Neuronal stem cell (in vitro differentiated cells): ENCODE measurements around the gene ATXN7. TPM values are rescaled to one million over a fixed set of nuclear protein-coding genes. Genes with fewer than 3 reads are reported as not detected.

ENCODE experiments used
- DNase-seq: peaks from one replicate; pipeline ENCODE4 v3.0.0-alpha.2; 2013; ENCODE audit warnings: low spot score
- H2AFZ ChIP-seq: one replicate; pipeline ENCODE4 v1.6.1; 2013; ENCODE audit warnings: mild to moderate bottlenecking, low read length, inconsistent platforms
- H2AK5ac ChIP-seq: 2 replicates; pipeline ENCODE4 v1.6.1; 2013; ENCODE audit warnings: low read depth, mild to moderate bottlenecking, inconsistent platforms, low read length, moderate library complexity, mixed read lengths
- H2BK120ac ChIP-seq: 2 replicates; pipeline ENCODE4 v1.6.1; 2013; ENCODE audit warnings: low read depth, mild to moderate bottlenecking, inconsistent platforms, low read length, moderate library complexity, mixed read lengths
- H2BK12ac ChIP-seq: one replicate; pipeline ENCODE4 v1.6.1; 2013; ENCODE audit warnings: low read length, inconsistent platforms
- H2BK15ac ChIP-seq: 2 replicates; pipeline ENCODE4 v1.6.1; 2013; ENCODE audit warnings: mild to moderate bottlenecking, low read length, inconsistent platforms, mixed read lengths
- H2BK5ac ChIP-seq: one replicate; pipeline ENCODE4 v1.6.1; 2013; ENCODE audit warnings: inconsistent platforms, mild to moderate bottlenecking, low read length, moderate library complexity
- H3K14ac ChIP-seq: one replicate; pipeline ENCODE4 v1.6.1; 2013; ENCODE audit warnings: low read length, inconsistent platforms
- H3K18ac ChIP-seq: 2 replicates; pipeline ENCODE4 v1.6.1; 2013; ENCODE audit warnings: low read length, inconsistent platforms
- H3K23ac ChIP-seq: 2 replicates; pipeline ENCODE4 v1.6.1; 2013; ENCODE audit warnings: low read depth, mild to moderate bottlenecking, mixed read lengths, low read length, inconsistent platforms; ENCODE audit not compliant: poor library complexity
- H3K27ac ChIP-seq: replicated peaks from 3 replicates; pipeline ENCODE4 v1.5.1; 2013; ENCODE audit warnings: low read length, inconsistent platforms
- H3K27me3 ChIP-seq, 3 experiments: 2 replicates each; pipeline ENCODE4 v1.6.1; 2013; ENCODE audit warnings: low read length in 3 of 3, mild to moderate bottlenecking in 2 of 3, inconsistent platforms in 1 of 3, low read depth in 1 of 3, mixed read lengths in 1 of 3, moderate library complexity in 1 of 3; ENCODE audit not compliant: control insufficient read depth in 3 of 3, insufficient read depth in 3 of 3
- H3K36me3 ChIP-seq, 2 donors: replicated peaks in 1 of 2; 2 replicates each; pipeline ENCODE4 v1.6.1; 2013; ENCODE audit warnings: low read length in 2 of 2; ENCODE audit not compliant: control insufficient read depth in 2 of 2, insufficient read depth in 2 of 2
- H3K4ac ChIP-seq: 2 replicates; pipeline ENCODE4 v1.6.1; 2013; ENCODE audit warnings: inconsistent platforms, mild to moderate bottlenecking, low read length, moderate library complexity
- H3K4me1 ChIP-seq, 2 donors: 1 replicate in 1 of 2; 2 replicates in 1 of 2; pipeline ENCODE4 v1.6.1; 2013; ENCODE audit warnings: low read length in 2 of 2, low read depth in 1 of 2; ENCODE audit not compliant: control insufficient read depth in 2 of 2, insufficient read depth in 1 of 2
- H3K4me2 ChIP-seq: one replicate; pipeline ENCODE4 v1.6.1; 2013; ENCODE audit warnings: mild to moderate bottlenecking, low read length, inconsistent platforms; ENCODE audit not compliant: insufficient read depth, poor library complexity, severe bottlenecking
- H3K4me3 ChIP-seq, 2 donors: 2 replicates each; pipeline ENCODE4 v1.5.1; 2013; ENCODE audit warnings: low read length in 2 of 2, mild to moderate bottlenecking in 2 of 2, inconsistent platforms in 1 of 2, moderate library complexity in 1 of 2
- H3K79me1 ChIP-seq: one replicate; pipeline ENCODE4 v1.6.1; 2013; ENCODE audit warnings: low read depth, mild to moderate bottlenecking, inconsistent platforms, low read length, moderate library complexity
- H3K9ac ChIP-seq: one replicate; pipeline ENCODE4 v1.6.1; 2013; ENCODE audit warnings: mild to moderate bottlenecking, low read depth, low read length, inconsistent platforms; ENCODE audit not compliant: poor library complexity
- H3K9me3 ChIP-seq, 2 donors: replicated peaks in 1 of 2; 2 replicates each; pipeline versions ENCODE3 to v1.6.1; 2013; ENCODE audit warnings: low read length in 2 of 2, mild to moderate bottlenecking in 2 of 2, inconsistent platforms in 1 of 2, low read depth in 1 of 2, mixed read lengths in 1 of 2, moderate library complexity in 1 of 2; ENCODE audit not compliant: control insufficient read depth in 2 of 2, insufficient read depth in 1 of 2
- H4K8ac ChIP-seq: one replicate; pipeline ENCODE4 v1.6.1; 2013; ENCODE audit warnings: low read depth, mild to moderate bottlenecking, inconsistent platforms, low read length, moderate library complexity
- H4K91ac ChIP-seq: one replicate; pipeline ENCODE4 v1.6.1; 2013; ENCODE audit warnings: low read length, low read depth, mild to moderate bottlenecking, inconsistent platforms; ENCODE audit not compliant: poor library complexity
- WGBS, 2 donors: extraction: QIAGEN DNeasy Blood & Tissue Kit; methylation state at CpG; one replicate each; pipeline ENCODE4 v1.1.7; 2013; ENCODE audit warnings: missing lambda C conversion rate in 2 of 2, mixed read lengths in 1 of 2; ENCODE audit not compliant: insufficient read length in 2 of 2, insufficient replicate concordance in 1 of 2; ENCODE audit errors: extremely low coverage in 2 of 2; 5-methylcytosine and 5-hydroxymethylcytosine counted together
- polyA plus RNA-seq, 2 experiments: library from polyadenylated mRNA; stranded (reverse); fragments of 200-250 nt; gene quantifications; one replicate each; pipeline ENCODE4 v1.2.3, GENCODE V29; 2013

Gene ATXN7
- polyA plus RNA-seq (2013, experiment 1 of 2): 15.9 TPM
- 15.0 TPM for polyA plus RNA-seq (2013, experiment 2 of 2)

DNA sequence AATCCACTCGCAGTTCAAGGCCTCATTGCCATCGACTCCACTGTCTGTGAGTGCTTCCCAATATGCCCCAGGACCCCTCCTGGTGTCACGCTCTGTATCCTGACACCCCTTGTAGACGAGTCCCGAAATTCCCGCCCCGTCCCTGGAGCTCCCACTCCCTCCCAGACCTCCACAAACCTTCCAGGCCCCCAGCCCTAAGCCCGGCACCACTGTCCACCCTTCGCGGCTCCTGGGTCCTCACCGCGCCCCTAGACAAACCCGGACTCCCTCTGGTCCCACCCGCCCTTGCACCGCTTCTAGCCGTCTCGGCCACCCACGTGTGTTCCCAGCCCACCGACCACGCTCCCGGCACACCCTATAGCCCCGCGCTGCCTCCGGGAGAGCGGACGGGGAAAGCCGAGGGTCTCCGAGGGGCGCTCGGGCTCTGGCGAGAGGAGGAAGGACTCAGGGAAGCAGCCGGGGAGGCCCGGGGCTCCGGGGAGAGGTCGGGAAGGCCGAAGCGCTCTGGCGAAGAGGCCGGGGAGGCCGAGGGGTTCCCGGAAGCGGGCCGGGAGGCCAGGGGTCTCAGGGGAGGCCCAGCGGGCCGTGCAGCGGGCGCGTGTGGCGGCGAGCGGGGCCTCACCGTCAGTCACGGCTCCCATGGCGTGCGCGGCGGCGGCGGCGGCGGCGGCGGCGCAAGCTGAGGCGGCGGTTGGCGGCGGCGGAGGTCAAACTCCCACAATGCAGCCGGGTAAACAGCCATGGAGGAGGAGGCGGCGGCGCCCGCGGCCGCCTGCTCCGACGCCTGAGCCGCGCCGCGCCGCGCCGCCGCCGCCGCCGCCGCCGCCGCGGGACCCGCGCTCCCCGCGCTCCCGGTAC is at the start of gene ATXN7, which contains the start of gene THOC7:
TSS of gene ATXN7 (plus strand) at position 718 of the 858 bp plus-strand sequence. CDS start 48,732 bp downstream, outside the sequence.
TSS of gene THOC7 (minus strand) at position 656 of the 858 bp plus-strand sequence. CDS start at position 641, 15 bp downstream.
- H3K9ac ChIP-seq: peak within 1 kb of the TSS; percentile 97
- peak within 1 kb of the TSS; percentile 81 to 95 for H3K4me3 ChIP-seq
- peak within 1 kb of the TSS; percentile 43 for H3K14ac ChIP-seq
- peaks cover 6% of the 10 kb centered on the region for H3K79me1 ChIP-seq
- H3K27ac ChIP-seq: peak within 1 kb of the TSS; percentile 70
- peak within 1 kb of the TSS; percentile 60 for H3K23ac ChIP-seq
- WGBS, 2 donors: no CpG with 5 or more reads among the region's 98 CpGs
- H2BK12ac ChIP-seq: no peak within 1 kb of the TSS
- peak within 1 kb of the TSS; percentile 65 for H2BK120ac ChIP-seq
- DNase-seq: peak; percentile 67
- peak within 1 kb of the TSS; percentile 96 for H2AFZ ChIP-seq
- H3K18ac ChIP-seq: peak within 1 kb of the TSS; percentile 98
- no peak within 1 kb of the TSS for H4K91ac ChIP-seq
- no peak within 1 kb of the TSS for H4K8ac ChIP-seq
- peak within 1 kb of the TSS; percentile 26 for H2AK5ac ChIP-seq
- peaks cover 2 to 20% of the 10 kb centered on the region in 2 donors for H3K36me3 ChIP-seq
- H3K4me1 ChIP-seq: peaks cover 4 to 8% of the 10 kb centered on the region in 2 donors
- H3K4me2 ChIP-seq: peak within 1 kb of the TSS; percentile 67
- H3K9me3 ChIP-seq: no peaks in the 10 kb centered on the region
- no peak within 1 kb of the TSS for H3K4ac ChIP-seq
- H2BK5ac ChIP-seq: peak within 1 kb of the TSS; percentile 95
- H3K27me3 ChIP-seq: no peaks in the 10 kb centered on the region
- H2BK15ac ChIP-seq: peak within 1 kb of the TSS; percentile 46

DNA sequence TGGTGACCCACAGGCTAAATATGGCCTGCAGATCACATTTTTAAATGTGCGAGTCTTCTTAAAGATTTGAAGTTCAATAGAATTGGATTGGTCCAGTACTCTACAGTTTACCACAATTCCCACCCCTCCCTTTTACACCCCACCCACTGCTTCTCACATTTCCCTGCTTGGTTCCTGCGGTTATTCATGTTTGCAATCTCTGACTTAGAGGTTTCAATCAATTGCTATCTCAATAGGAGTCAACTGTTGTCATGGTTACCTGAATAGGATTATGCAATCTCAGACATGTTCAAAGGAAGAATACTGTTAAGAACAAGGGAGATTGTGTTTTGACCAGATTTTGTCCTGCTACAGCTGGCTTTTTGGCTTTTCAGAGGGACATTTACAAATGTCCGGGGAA is 49.4 kb upstream of the ATXN7 start:
- Histone ChIP-seq H3K23ac (no peak overlapping the region), H2BK5ac (no peak overlapping the region), H2BK12ac (no peak overlapping the region), H3K4me1 (peaks cover 6% of the 10 kb centered on the region in 2 donors), H3K9ac (no peak overlapping the region), H2AK5ac (no peak overlapping the region), H3K14ac (no peak overlapping the region), H3K4me2 (no peak overlapping the region), H3K18ac (no peak overlapping the region), H3K79me1 (no peaks in the 10 kb centered on the region), H3K9me3 (no peaks in the 10 kb centered on the region), H3K4ac (no peak overlapping the region), H2BK15ac (no peak overlapping the region), H3K27ac (no peak overlapping the region), H4K91ac (no peak overlapping the region), H4K8ac (no peak overlapping the region), H3K27me3 (no peaks in the 10 kb centered on the region), H2AFZ (no peak overlapping the region), H3K36me3 (no peaks in the 10 kb centered on the region), H3K4me3 (no peak overlapping the region), H2BK120ac (no peak overlapping the region)
- no peak for DNase-seq
- WGBS, 2 donors: no CpG with 5 or more reads among the region's 3 CpGs

GRCh38 chr3:63817225-63817624 is 46.4 kb upstream of the ATXN7 start:
- no peak overlapping the region for H3K4me2 ChIP-seq
- H3K4me1 ChIP-seq: peaks cover 6% of the 10 kb centered on the region in 2 donors
- no peak overlapping the region for H3K27ac ChIP-seq
- H4K8ac ChIP-seq: no peak overlapping the region
- DNase-seq: no peak
- no peaks in the 10 kb centered on the region for H3K27me3 ChIP-seq
- no peak overlapping the region for H2AFZ ChIP-seq
- H2BK15ac ChIP-seq: no peak overlapping the region
- no peak overlapping the region for H3K4me3 ChIP-seq
- H3K14ac ChIP-seq: no peak overlapping the region
- no peak overlapping the region for H2AK5ac ChIP-seq
- no peaks in the 10 kb centered on the region for H3K9me3 ChIP-seq
- no peaks in the 10 kb centered on the region for H3K79me1 ChIP-seq
- no peak overlapping the region for H3K4ac ChIP-seq
- no peak overlapping the region for H2BK12ac ChIP-seq
- H3K23ac ChIP-seq: no peak overlapping the region
- no peak overlapping the region for H2BK5ac ChIP-seq
- WGBS, 2 donors: no CpG with 5 or more reads among the region's 5 CpGs
- H4K91ac ChIP-seq: no peak overlapping the region
- H3K36me3 ChIP-seq: no peaks in the 10 kb centered on the region
- no peak overlapping the region for H3K18ac ChIP-seq
- H3K9ac ChIP-seq: no peak overlapping the region
- H2BK120ac ChIP-seq: no peak overlapping the region
